Fibroblast of the aortic adventitia (primary cell): ENCODE results near the gene FAM187B. TPM values are rescaled to one million over a fixed set of nuclear protein-coding genes. Genes with fewer than 3 reads are reported as not detected.

Experiments
- DNase-seq: peaks from one replicate; pipeline ENCODE4 v3.0.0-alpha.2; 2010; ENCODE audit warnings: low read depth
- H3K4me3 ChIP-seq: 2 replicates; pipeline ENCODE4 v1.5.1; 2011; ENCODE audit warnings: low read depth, mild to moderate bottlenecking, control low read depth, low read length, moderate library complexity
- total RNA-seq: library from RNA; depleted of rRNA; stranded (reverse); fragments of >200 nt; gene quantifications from 2 replicates; pipeline ENCODE4 v1.2.3, GENCODE V29; 2012; ENCODE audit warnings: low replicate concordance
- TF ChIP-seq, protein P1 (sequence below): IDR thresholded peaks from 2 replicates; pipeline ENCODE4 v1.5.1; 2011; ENCODE audit warnings: mild to moderate bottlenecking, low read length, control low read depth, inconsistent platforms; ENCODE audit not compliant: insufficient read depth

The FAM187B gene
- total RNA-seq = not detected in 2 replicates

- TF ChIP-seq, protein P1, sequence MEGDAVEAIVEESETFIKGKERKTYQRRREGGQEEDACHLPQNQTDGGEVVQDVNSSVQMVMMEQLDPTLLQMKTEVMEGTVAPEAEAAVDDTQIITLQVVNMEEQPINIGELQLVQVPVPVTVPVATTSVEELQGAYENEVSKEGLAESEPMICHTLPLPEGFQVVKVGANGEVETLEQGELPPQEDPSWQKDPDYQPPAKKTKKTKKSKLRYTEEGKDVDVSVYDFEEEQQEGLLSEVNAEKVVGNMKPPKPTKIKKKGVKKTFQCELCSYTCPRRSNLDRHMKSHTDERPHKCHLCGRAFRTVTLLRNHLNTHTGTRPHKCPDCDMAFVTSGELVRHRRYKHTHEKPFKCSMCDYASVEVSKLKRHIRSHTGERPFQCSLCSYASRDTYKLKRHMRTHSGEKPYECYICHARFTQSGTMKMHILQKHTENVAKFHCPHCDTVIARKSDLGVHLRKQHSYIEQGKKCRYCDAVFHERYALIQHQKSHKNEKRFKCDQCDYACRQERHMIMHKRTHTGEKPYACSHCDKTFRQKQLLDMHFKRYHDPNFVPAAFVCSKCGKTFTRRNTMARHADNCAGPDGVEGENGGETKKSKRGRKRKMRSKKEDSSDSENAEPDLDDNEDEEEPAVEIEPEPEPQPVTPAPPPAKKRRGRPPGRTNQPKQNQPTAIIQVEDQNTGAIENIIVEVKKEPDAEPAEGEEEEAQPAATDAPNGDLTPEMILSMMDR = no peak
- H3K4me3 ChIP-seq = no peak within 1 kb of the TSS
- DNase-seq = no peak
Observed at GRCh38 chr19:35228177-35228930, at the start of gene FAM187B. Gene FAM187B, minus strand, starts transcription at chr19:35228739. Its CDS starts 59 bp downstream, at chr19:35228680.

GRCh38 chr19:35276706-35277281 is 48.3 kb upstream of the FAM187B start:
- TF ChIP-seq, protein P1 = no peak
- DNase-seq = no peak
- H3K4me3 ChIP-seq = no peak overlapping the region

- no peak for DNase-seq
- H3K4me3 ChIP-seq = no peak overlapping the region
- TF ChIP-seq, protein P1 = no peak
Observed at GRCh38 chr19:35274323-35274722, 45.8 kb upstream of the FAM187B start.

- no peak overlapping the region for H3K4me3 ChIP-seq
- DNase-seq = no peak
- TF ChIP-seq, protein P1 = no peak
Observed at GRCh38 chr19:35273686-35274259, 45.2 kb upstream of the FAM187B start.

DNA sequence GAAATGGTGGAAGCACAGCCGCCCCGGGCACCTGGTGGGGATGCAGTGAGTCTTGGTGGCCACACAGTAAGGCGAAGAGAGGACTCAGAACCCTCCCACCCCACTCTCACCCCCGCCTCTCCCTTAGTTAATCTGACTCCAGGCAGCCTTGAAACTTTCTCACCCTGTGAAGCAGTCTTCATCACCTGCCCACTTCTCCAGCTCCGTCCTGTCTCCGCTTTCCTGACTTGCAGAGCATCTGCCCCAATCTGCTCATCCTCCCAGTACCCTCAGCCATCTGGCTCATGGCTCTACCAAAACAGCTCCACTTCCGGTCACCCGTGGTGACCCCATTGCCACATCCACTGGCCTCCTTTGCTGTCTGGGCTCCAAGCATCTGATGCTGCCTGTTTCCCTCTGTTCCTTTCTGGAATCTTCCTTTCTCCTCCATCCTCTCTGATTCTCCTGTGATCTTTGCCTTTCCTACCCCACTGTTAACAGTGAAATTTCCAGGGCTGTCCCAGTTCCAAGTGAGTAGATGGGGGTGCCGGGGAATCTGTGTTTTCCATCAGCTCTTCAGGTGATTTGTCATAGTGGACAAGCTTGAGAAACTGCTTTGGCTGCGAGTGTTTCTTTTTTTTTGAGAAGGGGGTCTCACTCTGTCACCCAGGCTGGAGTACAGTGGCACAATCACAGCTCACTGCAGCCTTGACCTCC is 44.6 kb upstream of the FAM187B start:
- TF ChIP-seq, protein P1 = no peak
- no peak for DNase-seq
- no peak overlapping the region for H3K4me3 ChIP-seq

- H3K4me3 ChIP-seq = no peak overlapping the region
- TF ChIP-seq, protein P1 = no peak
- DNase-seq = no peak
Observed at GRCh38 chr19:35272122-35272719, 43.7 kb upstream of the FAM187B start.
